ENCODE measurements around the gene LRP8.

GRCh38 chr1:53323316-53323715 is 4.6 kb downstream of the LRP8 start:
- no peak for TF ChIP-seq EZH2 (IDR thresholded peaks at IDR 0.05; ENCODE audit: insufficient read depth, poor library complexity, severe bottlenecking)
- TF ChIP-seq EZH2phosphoT487 (IDR thresholded peaks at IDR 0.05; ENCODE audit: insufficient read depth, low read depth): no peak

All from GM23248 (cell line).